ENCODE data around the gene TBC1D4.

DNA sequence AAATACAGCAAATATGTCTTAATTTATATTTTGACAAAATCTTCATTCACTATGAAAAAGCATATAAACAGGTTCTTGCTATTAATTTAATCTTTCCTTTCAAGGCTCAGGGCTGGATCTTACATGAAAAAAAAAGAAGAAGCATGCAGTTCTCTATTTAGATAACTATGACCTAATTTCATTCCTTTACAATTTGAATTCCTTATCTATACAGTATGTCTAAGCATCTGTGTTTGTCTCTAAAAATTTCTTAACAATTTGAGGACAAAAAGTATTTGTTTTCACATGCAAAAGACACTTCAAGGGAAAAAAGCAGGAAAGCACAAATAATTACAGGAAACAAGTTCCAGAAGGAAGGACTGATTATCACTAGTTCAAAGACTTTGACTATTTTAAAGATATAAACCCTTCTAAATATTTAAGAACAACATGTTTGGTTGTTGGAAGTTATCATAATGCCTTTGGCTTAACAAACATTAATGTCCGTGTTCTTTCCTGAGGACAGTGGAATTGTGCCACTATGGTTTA, 157.5 kb downstream of the TBC1D4 start:
- TF ChIP-seq CTCF (IDR thresholded peaks at IDR 0.05): no peak
- TF ChIP-seq POLR2A (IDR thresholded peaks at IDR 0.05): no peak
